Common myeloid progenitor, CD34-positive (primary cell): ENCODE results near the gene GSTM5.

Experiments used
- CTCF ChIA-PET: fragments of 350-600 bp; sonication (Branson Sonifier 250); formaldehyde crosslinking; loops from one replicate; lab custom pipeline; 2021; ENCODE audit warnings: antibody characterized with exemption; lab: Charles Lee
- POLR2A ChIA-PET: fragments of 350-600 bp; sonication (Branson Sonifier 250); formaldehyde crosslinking; loops from one replicate; lab custom pipeline; 2021; ENCODE audit warnings: antibody characterized with exemption; lab: Charles Lee
- DNase-seq, 3 donors: peaks; one replicate each; pipeline versions ENCODE4 v3.0.0 to v3.0.0-alpha.2; 2013
- H3K27ac ChIP-seq, 2 experiments: 1 replicate in 1 of 2; 2 replicates in 1 of 2; pipeline ENCODE4 v1.7.0; 2013; ENCODE audit warnings: inconsistent platforms in 2 of 2, low read length in 2 of 2, mild to moderate bottlenecking in 2 of 2, low read depth in 1 of 2, moderate library complexity in 1 of 2; ENCODE audit not compliant: severe bottlenecking in 2 of 2, insufficient read depth in 1 of 2, poor library complexity in 1 of 2
- H3K27me3 ChIP-seq, 5 experiments: replicated peaks in 2 of 5; 1 replicate in 3 of 5; 2 replicates in 2 of 5; pipeline versions ENCODE4 v1.6.1 to v1.7.0; 2013; ENCODE audit warnings: low read length in 4 of 5, mild to moderate bottlenecking in 2 of 5, moderate library complexity in 2 of 5, inconsistent platforms in 1 of 5; ENCODE audit not compliant: insufficient read depth in 5 of 5, control insufficient read depth in 4 of 5
- H3K36me3 ChIP-seq, 4 experiments: 1 replicate in 2 of 4; 2 replicates in 2 of 4; pipeline versions ENCODE4 v1.6.1 to v1.7.0; 2013; ENCODE audit warnings: low read length in 3 of 4, control low read depth in 1 of 4, mild to moderate bottlenecking in 1 of 4; ENCODE audit not compliant: control insufficient read depth in 4 of 4, insufficient read depth in 4 of 4
- H3K4me1 ChIP-seq, 4 experiments: 1 replicate in 3 of 4; 2 replicates in 1 of 4; pipeline versions ENCODE4 v1.6.1 to v1.7.1; 2013; ENCODE audit warnings: low read length in 3 of 4, mild to moderate bottlenecking in 3 of 4, control low read depth in 1 of 4, inconsistent platforms in 1 of 4, moderate library complexity in 1 of 4; ENCODE audit not compliant: control insufficient read depth in 4 of 4, insufficient read depth in 4 of 4; ENCODE audit errors: control extremely low read depth in 1 of 4
- H3K4me3 ChIP-seq, 7 experiments: 1 replicate in 4 of 7; 2 replicates in 3 of 7; pipeline versions ENCODE4 v1.5.1 to v1.7.0; 2013; ENCODE audit warnings: mild to moderate bottlenecking in 7 of 7, low read length in 6 of 7, moderate library complexity in 6 of 7, inconsistent platforms in 2 of 7, low read depth in 2 of 7, control low read depth in 1 of 7; ENCODE audit not compliant: insufficient read depth in 4 of 7, control insufficient read depth in 1 of 7; ENCODE audit errors: extremely low read depth in 1 of 7
- H3K9me3 ChIP-seq, 5 experiments: 1 replicate in 4 of 5; 2 replicates in 1 of 5; pipeline versions ENCODE4 v1.6.1 to v1.7.1; 2013; ENCODE audit warnings: low read length in 4 of 5, mild to moderate bottlenecking in 2 of 5, inconsistent platforms in 1 of 5, low read depth in 1 of 5, moderate library complexity in 1 of 5; ENCODE audit not compliant: control insufficient read depth in 4 of 5, insufficient read depth in 2 of 5; ENCODE audit errors: control extremely low read depth in 1 of 5
- WGBS: methylation state at CpG from one replicate; pipeline ENCODE4 v1.1.5; 2013; ENCODE audit not compliant: insufficient coverage; 5-methylcytosine and 5-hydroxymethylcytosine counted together

The GSTM5 gene

DNA sequence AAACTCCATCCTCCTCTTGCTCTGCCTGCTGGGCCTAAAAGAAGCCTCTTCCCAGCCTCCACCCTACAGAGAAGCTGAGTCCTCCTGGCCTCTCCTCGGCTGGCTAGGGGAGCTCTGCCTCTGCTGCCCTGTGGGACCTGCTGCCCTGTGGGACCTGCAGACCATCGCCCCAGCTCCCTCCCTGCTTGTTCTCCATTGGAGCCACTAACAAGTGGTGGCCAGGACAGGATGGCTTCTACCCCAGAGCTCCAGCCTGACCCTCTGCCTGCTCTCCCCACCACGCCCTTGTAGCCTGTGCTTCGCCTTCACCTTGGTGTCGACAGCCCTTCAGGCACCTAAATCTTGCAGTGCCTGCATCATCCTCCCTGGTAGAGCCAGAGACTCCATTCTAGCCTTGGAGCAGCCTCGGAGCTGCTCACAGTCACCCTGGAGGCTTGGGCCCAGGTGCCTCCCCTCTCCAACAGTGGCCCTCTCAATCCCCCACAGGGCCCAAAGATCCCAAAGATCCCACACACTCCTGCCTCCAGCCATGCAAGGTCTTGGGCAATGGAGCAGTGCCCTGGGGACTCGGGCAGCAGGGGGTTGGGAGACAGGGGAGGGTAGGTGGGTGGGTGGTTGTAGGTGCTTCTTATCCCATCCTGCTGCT lies 48.7 kb downstream of the GSTM5 start:
- CTCF ChIA-PET = interaction anchor here (0.6 to 1.5 kb wide), 2 partner anchors 12 to 146 kb away, joined by 3 to 4 read pairs; no protein-coding TSS in a partner anchor
- Histone ChIP-seq H3K27me3 (no peaks in the 10 kb centered on the region), H3K4me1 (peaks cover 5 to 17% (median 14%) of the 10 kb centered on the region in 4 experiments), H3K27ac (no peak overlapping the region), H3K4me3 (no peak overlapping the region), H3K9me3 (no peaks in the 10 kb centered on the region), H3K36me3 (no peaks in the 10 kb centered on the region)
- POLR2A ChIA-PET = no interaction called here
- DNase-seq = no peak
- 98% methylated on average over 6 of the region's 7 CpGs for WGBS

DNA sequence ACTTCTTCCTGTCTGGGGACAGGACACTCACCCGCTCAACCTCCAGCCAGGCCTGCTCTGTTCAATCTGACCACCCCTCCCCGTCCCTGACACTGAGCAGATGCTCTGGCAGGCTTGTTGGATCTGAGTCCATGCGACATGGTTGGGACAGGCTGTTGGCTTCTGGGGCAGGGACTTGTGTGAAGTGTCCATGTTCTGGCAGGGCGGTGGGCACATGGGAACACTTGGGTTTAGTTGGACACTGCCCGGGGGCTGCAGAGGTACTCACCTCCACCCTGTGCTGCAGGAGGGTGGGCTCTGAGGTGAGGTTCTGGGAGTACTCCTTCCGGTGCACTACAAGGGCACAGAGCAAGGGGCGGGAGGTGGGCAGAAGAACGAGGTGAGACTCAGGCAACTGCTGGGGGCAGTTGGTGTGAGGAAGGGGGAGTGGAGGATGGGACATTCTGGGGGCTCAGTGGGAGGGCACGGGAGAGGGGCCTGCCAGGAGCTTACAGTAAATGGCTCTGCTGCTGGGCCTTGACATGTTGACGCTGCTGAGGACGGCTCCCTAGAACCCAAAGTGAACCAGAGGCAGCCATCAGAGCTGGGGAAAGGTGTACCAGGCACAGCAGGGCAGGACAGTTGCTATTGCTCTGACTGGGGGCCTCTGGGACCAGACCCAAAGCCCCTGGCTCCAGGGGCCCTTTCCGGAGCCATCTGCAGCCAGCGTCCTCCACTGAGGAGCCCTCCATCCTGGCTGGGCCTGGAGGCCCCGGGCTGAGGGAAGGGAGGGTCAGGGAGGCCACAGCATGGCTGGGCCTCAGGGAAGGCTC lies 49.4 kb downstream of the GSTM5 start:
- ChIA-PET POLR2A (interaction anchor here (0.9 kb wide), 1 partner anchor 125 kb away, joined by 3 read pairs; no protein-coding TSS in a partner anchor), CTCF (interaction anchor here (1.0 to 1.4 kb wide), 5 partner anchors 11 to 222 kb away, joined by 3 to 7 read pairs (median 5); partner anchors contain the start of gene AHCYL1)
- Histone ChIP-seq H3K9me3 (no peaks in the 10 kb centered on the region), H3K27ac (no peak overlapping the region), H3K27me3 (no peaks in the 10 kb centered on the region), H3K4me1 (peaks cover 5 to 21% (median 14%) of the 10 kb centered on the region in 4 experiments), H3K36me3 (no peaks in the 10 kb centered on the region), H3K4me3 (no peak overlapping the region)
- DNase-seq = no peak
- WGBS = over 99% methylated on average over 9 of the region's 14 CpGs

DNA sequence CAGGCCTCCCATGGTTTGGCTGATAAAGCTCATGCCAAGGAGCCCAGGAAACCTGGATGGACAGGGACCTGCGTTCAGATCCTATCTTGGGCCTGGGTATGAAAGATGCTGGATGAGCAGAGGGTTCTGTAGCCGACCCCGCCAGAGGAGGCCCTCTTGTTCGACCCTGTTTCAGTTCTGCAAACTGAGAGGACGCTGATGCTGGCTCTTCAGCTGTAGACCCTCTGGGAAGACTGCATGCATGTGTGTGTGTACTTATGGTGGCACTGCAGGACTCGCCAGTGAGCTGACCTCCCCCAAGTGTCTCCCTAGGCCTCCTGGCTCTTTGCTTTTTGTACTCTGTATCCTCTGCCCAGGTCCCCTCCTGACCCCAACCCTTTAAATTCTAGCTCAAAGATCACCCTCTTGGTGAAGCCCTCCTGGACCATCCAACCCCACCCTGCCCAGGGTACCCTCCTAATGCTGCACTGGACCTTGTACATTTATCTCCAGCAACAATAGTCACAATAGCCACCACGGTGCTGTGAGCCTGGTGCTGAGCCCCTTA lies 50.1 kb downstream of the GSTM5 start:
- Histone ChIP-seq H3K9me3 (no peaks in the 10 kb centered on the region), H3K36me3 (no peaks in the 10 kb centered on the region), H3K27ac (no peak overlapping the region), H3K4me1 (peaks cover 5 to 25% (median 15%) of the 10 kb centered on the region in 4 experiments), H3K27me3 (no peaks in the 10 kb centered on the region), H3K4me3 (no peak overlapping the region)
- POLR2A ChIA-PET = interaction anchor here (0.9 kb wide), 1 partner anchor 125 kb away, joined by 3 read pairs; no protein-coding TSS in a partner anchor
- DNase-seq = no peak
- CTCF ChIA-PET = interaction anchor here (1.0 to 1.4 kb wide), 5 partner anchors 11 to 222 kb away, joined by 3 to 7 read pairs (median 5); partner anchors contain the start of gene AHCYL1
- WGBS = 100% methylated on average over 6 of the region's 7 CpGs

DNA sequence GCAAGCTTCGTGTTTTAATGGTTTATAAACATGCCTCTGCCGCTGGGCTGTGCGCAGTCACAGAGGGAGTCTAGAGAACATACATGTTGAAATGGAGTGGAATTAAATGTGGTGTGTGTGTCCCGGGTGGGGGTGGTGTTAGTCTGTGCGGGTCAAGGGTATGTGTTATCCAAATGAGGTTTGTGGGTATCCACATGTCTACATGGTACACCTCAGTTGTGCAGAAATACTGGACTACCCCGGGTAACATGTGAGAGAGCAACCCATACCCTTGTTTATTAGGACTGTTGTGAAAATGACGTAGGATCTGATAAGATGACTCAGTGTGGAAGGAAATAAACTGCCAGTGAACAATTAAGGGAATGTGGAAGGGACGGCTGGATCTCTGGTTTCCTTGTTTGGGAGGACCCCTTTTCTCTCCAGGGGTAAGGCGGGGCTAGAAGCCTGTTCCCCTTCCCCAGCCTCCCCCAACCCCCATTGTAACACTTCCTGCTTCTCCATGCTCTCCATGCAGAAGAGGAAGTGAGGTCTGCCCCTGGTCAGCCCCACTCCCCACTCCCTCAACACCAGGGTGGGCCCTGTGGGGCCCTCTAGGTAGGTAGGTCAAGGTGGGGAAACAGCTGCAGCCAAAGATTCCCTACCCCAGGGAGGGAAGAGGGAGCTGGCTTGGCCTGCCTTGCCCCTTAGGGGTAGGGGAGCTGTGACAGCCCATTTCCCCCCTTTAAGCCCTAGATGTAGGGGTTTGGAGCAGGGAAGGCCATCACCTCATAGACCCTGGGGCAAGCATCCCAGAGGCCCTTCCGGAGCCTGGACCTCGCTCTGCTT lies 51.0 kb downstream of the GSTM5 start:
- Histone ChIP-seq H3K4me3 (peak overlapping the region in 1 of 7 experiments; percentile 21), H3K27me3 (no peaks in the 10 kb centered on the region), H3K27ac (peak overlapping the region in 1 of 2 experiments; percentile 57), H3K9me3 (no peaks in the 10 kb centered on the region), H3K36me3 (no peaks in the 10 kb centered on the region), H3K4me1 (peaks cover 5 to 33% (median 16%) of the 10 kb centered on the region in 4 experiments)
- POLR2A ChIA-PET = interaction anchor here (0.9 kb wide), 1 partner anchor 126 kb away, joined by 3 read pairs; no protein-coding TSS in a partner anchor
- 77% methylated on average over 10 of the region's 11 CpGs for WGBS
- CTCF ChIA-PET = interaction anchor here (1.0 to 2.9 kb wide), 8 partner anchors 10 to 222 kb away, joined by 3 to 17 read pairs (median 4); partner anchors contain the start of gene AHCYL1
- peak in 2 of 3 donors; percentile 53 to 64 for DNase-seq

DNA sequence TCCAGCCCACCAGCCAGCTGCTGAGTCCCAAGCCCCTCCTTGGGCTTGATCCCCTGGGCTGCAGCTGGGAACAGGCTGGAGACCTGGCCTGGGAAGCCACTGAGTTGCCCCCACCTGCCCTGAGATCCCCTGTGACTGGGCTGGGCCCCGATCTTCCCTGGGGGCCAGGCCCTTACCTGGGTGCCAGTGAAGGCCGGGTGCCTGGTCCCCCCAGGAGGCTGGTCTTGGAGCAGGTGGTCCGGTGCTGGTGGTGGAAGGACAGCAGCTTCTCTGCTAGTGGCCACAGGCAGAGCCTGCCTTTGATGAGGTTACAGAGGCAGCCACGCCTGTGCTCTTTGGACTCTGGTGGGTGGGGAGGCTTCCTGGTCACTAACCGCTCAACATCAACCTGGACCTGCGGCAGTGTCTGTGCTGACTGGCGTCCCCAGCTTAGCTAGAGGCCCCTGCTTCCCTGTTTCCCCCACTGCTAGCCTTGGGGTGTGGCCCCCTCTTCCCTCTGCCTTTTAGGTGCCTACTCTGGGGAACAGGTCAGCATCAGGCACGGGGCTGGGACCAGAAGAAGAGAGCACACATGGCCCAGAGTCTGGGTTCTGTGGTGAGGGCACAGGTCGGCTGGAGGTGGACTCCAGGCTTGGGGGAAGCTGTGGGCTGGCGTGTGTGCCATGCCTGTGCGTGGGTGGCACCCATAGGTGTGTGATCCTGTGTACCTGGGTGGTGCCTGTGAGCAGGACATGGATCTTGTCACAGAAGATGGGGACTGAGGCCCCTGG lies 51.8 kb downstream of the GSTM5 start, which contains the start of gene EPS8L3:
TSS of gene EPS8L3 (minus strand) at position 278 of the 770 bp plus-strand sequence. CDS start 2,174 bp downstream, outside the sequence.
- WGBS = 96% methylated on average over 10 of the region's 11 CpGs
- POLR2A ChIA-PET = no interaction called here
- DNase-seq = no peak
- Histone ChIP-seq H3K9me3 (no peaks in the 10 kb centered on the region), H3K36me3 (no peaks in the 10 kb centered on the region), H3K27ac (peak within 1 kb of the TSS in 1 of 2 experiments; percentile 57), H3K4me1 (peaks cover 5 to 33% (median 16%) of the 10 kb centered on the region in 4 experiments), H3K27me3 (no peaks in the 10 kb centered on the region), H3K4me3 (peak within 1 kb of the TSS in 1 of 7 experiments; percentile 21)
- CTCF ChIA-PET = interaction anchor here (1.0 to 2.9 kb wide), 4 partner anchors 10 to 221 kb away, joined by 3 to 17 read pairs (median 4); partner anchors contain the start of gene AHCYL1
